HepG2 (cell line): ENCODE data around the gene SCGB1D4. TPM values are rescaled to one million over a fixed set of nuclear protein-coding genes. Genes with fewer than 3 reads are reported as not detected.

Experiments
- ATAC-seq: fragments of 200-7000 bp; cut with Tn5 transposase; 3 replicates; pipeline ENCODE4 v1.9.1; 2020; ENCODE audit warnings: mild to moderate bottlenecking, moderate library complexity
- BruUV-seq: library from RNA; stranded (reverse); fragments of 400-500 nt; replicated peaks from 2 replicates; lab custom pipeline; 2021; lab: Mats Ljungman, UMichigan
- CTCF ChIA-PET: fragments of 300-600 bp; formaldehyde crosslinking; extraction: SDS; loops from one replicate; lab custom pipeline; 2021; ENCODE audit warnings: low total read pairs, inconsistent platforms, low intra/inter-chr PET ratio; lab: Yijun Ruan, JAX
- POLR2A ChIA-PET: fragments of 350-600 bp; sonication (Branson Sonifier 250); formaldehyde crosslinking; loops from one replicate; lab custom pipeline; 2020; ENCODE audit warnings: antibody characterized with exemption, inconsistent platforms; lab: Yijun Ruan, JAX
- DNase-seq: peaks from one replicate; pipeline ENCODE4 v3.0.0-alpha.2; 2015; ENCODE audit warnings: low spot score
- FAIRE-seq: peaks from 3 replicates; lab custom pipeline; 2011; peaks lifted over from hg19 to GRCh38; lab: Jason Lieb, UNC
- H2AFZ ChIP-seq: one replicate; pipeline ENCODE4 v1.6.1; 2011; ENCODE audit warnings: low read length, inconsistent platforms
- H3K27ac ChIP-seq: fragments of 300-600 bp; 3 replicates; pipeline ENCODE4 v1.8.0; 2011; ENCODE audit warnings: mixed run types, mild to moderate bottlenecking, mixed read lengths, low read length, inconsistent platforms; ENCODE audit not compliant: insufficient read depth; ENCODE audit errors: extremely low read length
- H3K27me3 ChIP-seq, 2 experiments: fragments of 200-600 bp in 1 of 2; 2 replicates in 1 of 2; 3 replicates in 1 of 2; pipeline versions ENCODE4 v1.6.0 to v1.8.0; 2011; ENCODE audit warnings: low read length in 2 of 2, mild to moderate bottlenecking in 2 of 2, moderate library complexity in 2 of 2, inconsistent platforms in 1 of 2; ENCODE audit not compliant: insufficient read depth in 2 of 2, control insufficient read depth in 1 of 2
- H3K36me3 ChIP-seq, 2 experiments: fragments of 200-600 bp in 1 of 2; replicated peaks in 1 of 2; 2 replicates in 1 of 2; 3 replicates in 1 of 2; pipeline versions ENCODE4 v1.5.1 to v1.8.0; 2011; ENCODE audit warnings: low read length in 2 of 2, inconsistent platforms in 1 of 2; ENCODE audit not compliant: insufficient read depth in 2 of 2, control insufficient read depth in 1 of 2
- H3K4me1 ChIP-seq: 2 replicates; pipeline ENCODE4 v1.5.1; 2012; ENCODE audit warnings: low read length, inconsistent platforms; ENCODE audit not compliant: insufficient read depth
- H3K4me2 ChIP-seq: 2 replicates; pipeline ENCODE4 v1.6.0; 2011; ENCODE audit warnings: low read depth, low read length, inconsistent platforms
- H3K4me3 ChIP-seq, 3 experiments: fragments of 200-600 bp in 1 of 3; sonication (generic), shearing (Covaris generic) in 1 of 3; replicated peaks in 1 of 3; 2 replicates each; pipeline ENCODE4 v1.5.1; 2011 to 2016; ENCODE audit warnings: low read length in 3 of 3, inconsistent platforms in 2 of 3, low read depth in 2 of 3, mild to moderate bottlenecking in 2 of 3, control low read depth in 1 of 3, mixed read lengths in 1 of 3; ENCODE audit not compliant: insufficient read depth in 1 of 3
- H3K79me2 ChIP-seq: one replicate; pipeline ENCODE4 v1.6.1; 2011; ENCODE audit warnings: low read length, inconsistent platforms; ENCODE audit not compliant: insufficient read depth
- H3K9ac ChIP-seq: 2 replicates; pipeline ENCODE4 v1.6.0; 2011; ENCODE audit warnings: mild to moderate bottlenecking, low read depth, low read length, inconsistent platforms; ENCODE audit not compliant: insufficient read depth
- H3K9me3 ChIP-seq: 2 replicates; pipeline ENCODE4 v1.5.1; 2012; ENCODE audit warnings: mild to moderate bottlenecking, low read length
- H4K20me1 ChIP-seq: 2 replicates; pipeline ENCODE4 v1.6.0; 2011; ENCODE audit warnings: inconsistent platforms, mild to moderate bottlenecking, low read length, moderate library complexity; ENCODE audit not compliant: insufficient read depth
- MIER2 ChIP-seq: IDR thresholded peaks from 2 replicates; pipeline ENCODE4 v1.6.1; 2016; ENCODE audit warnings: missing biosample characterization, missing genetic modification reagents
- RAD21 ChIP-seq: fragments of 450-650 bp; formaldehyde crosslinking; IDR thresholded peaks from 2 replicates; pipeline ENCODE4 v1.5.0; 2020; ENCODE audit warnings: mild to moderate bottlenecking
- SMC3 ChIP-seq: IDR thresholded peaks from 2 replicates; pipeline ENCODE4 v1.6.1; 2011; ENCODE audit warnings: low read length, improper control_type of control experiment
- SNAI1 ChIP-seq: sonication (generic); formaldehyde crosslinking; IDR thresholded peaks from 2 replicates; pipeline ENCODE4 v1.5.0; 2020; ENCODE audit warnings: mild to moderate bottlenecking, missing genetic modification reagents, borderline replicate concordance
- SOX6 ChIP-seq, 2 experiments: fragments of 450-650 bp in 1 of 2; sonication (generic) in 1 of 2; formaldehyde crosslinking in 1 of 2; IDR thresholded peaks; 2 replicates each; pipeline versions ENCODE4 v1.4.0 to v1.6.1; 2017 to 2020; ENCODE audit warnings: antibody characterized with exemption in 1 of 2, mild to moderate bottlenecking in 1 of 2, missing genetic modification reagents in 1 of 2
- SRSF9 ChIP-seq: fragments of 200-400 bp; formaldehyde crosslinking; IDR thresholded peaks from 2 replicates; pipeline ENCODE4 v1.6.1; 2018; ENCODE audit warnings: borderline replicate concordance, mild to moderate bottlenecking, low read depth, low read length; ENCODE audit not compliant: insufficient read depth, poor library complexity, severe bottlenecking
- STAG1 ChIP-seq: sonication (generic); formaldehyde crosslinking; IDR thresholded peaks from 2 replicates; pipeline ENCODE4 v1.4.0; 2020; ENCODE audit warnings: missing genetic modification reagents
- THRA ChIP-seq: sonication (generic); formaldehyde crosslinking; IDR thresholded peaks from 2 replicates; pipeline ENCODE4 v1.4.0; 2020; ENCODE audit warnings: missing genetic modification reagents, borderline replicate concordance
- ZNF639 ChIP-seq: conservative IDR thresholded peaks from 2 replicates; pipeline ENCODE4 v1.6.1; 2018; ENCODE audit warnings: missing genetic modification reagents
- ZNF768 ChIP-seq: sonication (generic); formaldehyde crosslinking; IDR thresholded peaks from 2 replicates; pipeline ENCODE4 v1.4.0; 2020; ENCODE audit warnings: missing genetic modification reagents
- WGBS: methylation state at CpG from one replicate; pipeline ENCODE4 v1.1.6; 2017; ENCODE audit warnings: low lambda C conversion rate; 5-methylcytosine and 5-hydroxymethylcytosine counted together
- in situ Hi-C: cut with HindIII; loops from 2 replicates; pipeline ENCODE4 v1.10.0; 2017; ENCODE audit warnings: low pct_unique_long_range_greater_than_20kb; ENCODE audit not compliant: extremely low pct_ligation_motif_present
- intact Hi-C: fragments of 100-400 bp; cut with micrococcal nuclease; formaldehyde crosslinking; loops from one replicate; pipeline ENCODE4 v1.10.0; 2022; ENCODE audit not compliant: unreplicated experiment
- polyA plus RNA-seq, 8 experiments: library from polyadenylated mRNA; depleted of rRNA in 3 of 8; stranded (reverse) in 7 of 8; unstranded in 1 of 8; fragments of >200 nt; fragmentation: Illumina TruSeq in 4 of 8; extraction: Trizol in 4 of 8; gene quantifications; 2 replicates each; pipeline versions ENCODE4 v1.2.1 to v1.2.3, GENCODE V29; 2011 to 2016; ENCODE audit warnings: low read depth in 4 of 8, missing spikeins in 1 of 8, mixed read lengths in 1 of 8; ENCODE audit not compliant: insufficient read depth in 1 of 8
- total RNA-seq, 5 experiments: library from RNA; depleted of rRNA; stranded (reverse); fragments of >200 nt; fragmentation: Illumina TruSeq; extraction: Trizol; gene quantifications; 2 replicates each; pipeline ENCODE4 v1.2.3, GENCODE V29; 2016; ENCODE audit warnings: low read depth in 1 of 5
- TF ChIP-seq, protein P1 (sequence below), 2 experiments: IDR thresholded peaks; 2 replicates each; pipeline ENCODE4 v1.6.1; 2011 to 2012; ENCODE audit warnings: low read length in 2 of 2, borderline replicate concordance in 1 of 2, low read depth in 1 of 2, mild to moderate bottlenecking in 1 of 2, moderate library complexity in 1 of 2

Gene SCGB1D4
- total and polyA plus RNA-seq, 2 of the 13 experiments (the other 11 are each of a cell fraction or from before 2014, with no cell fraction given) = not detected

- Histone ChIP-seq H3K36me3 (no peaks in the 10 kb centered on the region), H3K79me2 (no peaks in the 10 kb centered on the region)
- DNase-seq = no peak
Measured at GRCh38 chr11:62273284-62273683, 25.6 kb downstream of the SCGB1D4 start.

GRCh38 chr11:62269654-62270278, 29.1 kb downstream of the SCGB1D4 start, which contains the start of gene SCGB2A2:
SCGB2A2 (plus strand) TSS chr11:62270158; CDS start chr11:62270217, 59 bp downstream.
- no peak within 1 kb of the TSS for H3K27ac ChIP-seq
- peaks cover 41% of the 10 kb centered on the region for H3K4me1 ChIP-seq
- H3K9ac ChIP-seq = no peak within 1 kb of the TSS
- no TSS peak for BruUV-seq
- peaks cover 2 to 8% of the 10 kb centered on the region in 2 experiments; a peak in 2 of 5 replicates for H3K27me3 ChIP-seq
- intact Hi-C loops (loop anchor here (1.0 kb wide), 1 partner anchor 24 kb away; no protein-coding TSS in a partner anchor), in situ Hi-C loops (no loop called here)
- POLR2A ChIA-PET = no interaction called here
- 15% methylated on average over 4 of the region's 10 CpGs for WGBS
- H2AFZ ChIP-seq = no peak within 1 kb of the TSS
- DNase-seq = no peak
- no peaks in the 10 kb centered on the region for H4K20me1 ChIP-seq
- H3K79me2 ChIP-seq = no peaks in the 10 kb centered on the region
- CTCF ChIA-PET = interaction anchor here (0.7 to 1.7 kb wide), 2 partner anchors 24 to 52 kb away, joined by 4 to 9 read pairs; no protein-coding TSS in a partner anchor
- no peaks in the 10 kb centered on the region for H3K9me3 ChIP-seq
- H3K36me3 ChIP-seq = no peaks in the 10 kb centered on the region
- no peak for FAIRE-seq
- no peak within 1 kb of the TSS for H3K4me3 ChIP-seq
- peak; percentile 79 for ATAC-seq
- no peak within 1 kb of the TSS for H3K4me2 ChIP-seq
- TF ChIP-seq RAD21 (peak; percentile 69), ZNF639 (no peak), MIER2 (CRISPR knock-in tag) (peak; percentile 24; the same call in 1 of the 2 replicates), SMC3 (peak; percentile 81), THRA (CRISPR knock-in tag) (no peak), SRSF9 (no peak), STAG1 (CRISPR knock-in tag) (peak; percentile 76)
- TF ChIP-seq, protein P1, sequence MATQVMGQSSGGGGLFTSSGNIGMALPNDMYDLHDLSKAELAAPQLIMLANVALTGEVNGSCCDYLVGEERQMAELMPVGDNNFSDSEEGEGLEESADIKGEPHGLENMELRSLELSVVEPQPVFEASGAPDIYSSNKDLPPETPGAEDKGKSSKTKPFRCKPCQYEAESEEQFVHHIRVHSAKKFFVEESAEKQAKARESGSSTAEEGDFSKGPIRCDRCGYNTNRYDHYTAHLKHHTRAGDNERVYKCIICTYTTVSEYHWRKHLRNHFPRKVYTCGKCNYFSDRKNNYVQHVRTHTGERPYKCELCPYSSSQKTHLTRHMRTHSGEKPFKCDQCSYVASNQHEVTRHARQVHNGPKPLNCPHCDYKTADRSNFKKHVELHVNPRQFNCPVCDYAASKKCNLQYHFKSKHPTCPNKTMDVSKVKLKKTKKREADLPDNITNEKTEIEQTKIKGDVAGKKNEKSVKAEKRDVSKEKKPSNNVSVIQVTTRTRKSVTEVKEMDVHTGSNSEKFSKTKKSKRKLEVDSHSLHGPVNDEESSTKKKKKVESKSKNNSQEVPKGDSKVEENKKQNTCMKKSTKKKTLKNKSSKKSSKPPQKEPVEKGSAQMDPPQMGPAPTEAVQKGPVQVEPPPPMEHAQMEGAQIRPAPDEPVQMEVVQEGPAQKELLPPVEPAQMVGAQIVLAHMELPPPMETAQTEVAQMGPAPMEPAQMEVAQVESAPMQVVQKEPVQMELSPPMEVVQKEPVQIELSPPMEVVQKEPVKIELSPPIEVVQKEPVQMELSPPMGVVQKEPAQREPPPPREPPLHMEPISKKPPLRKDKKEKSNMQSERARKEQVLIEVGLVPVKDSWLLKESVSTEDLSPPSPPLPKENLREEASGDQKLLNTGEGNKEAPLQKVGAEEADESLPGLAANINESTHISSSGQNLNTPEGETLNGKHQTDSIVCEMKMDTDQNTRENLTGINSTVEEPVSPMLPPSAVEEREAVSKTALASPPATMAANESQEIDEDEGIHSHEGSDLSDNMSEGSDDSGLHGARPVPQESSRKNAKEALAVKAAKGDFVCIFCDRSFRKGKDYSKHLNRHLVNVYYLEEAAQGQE (IDR thresholded peaks at IDR 0.05; ENCODE audit: borderline replicate concordance in 1 of 2, low read depth in 1 of 2, low read length in 2 of 2) = 0 out of 4 replicates have a peak, but pooled peaks of 1 of the 2 experiments have one; percentile 14

More at GRCh38 chr11:62273284-62273683, 25.6 kb downstream of the SCGB1D4 start:
- POLR2A ChIA-PET = no interaction called here
- Histone ChIP-seq H3K27me3 (peaks cover 2 to 11% of the 10 kb centered on the region in 2 experiments; a peak in 3 of 5 replicates), H3K9ac (no peak overlapping the region)
- in situ Hi-C loops = no loop called here
- CTCF ChIA-PET = no interaction called here
- TF ChIP-seq ZNF768 (CRISPR knock-in tag) = peak; percentile 80; the same call in 1 of the 2 replicates
- no peak for TF ChIP-seq SOX6 (IDR thresholded peaks at IDR 0.05)
- TF ChIP-seq SOX6 (CRISPR knock-in tag; IDR thresholded peaks at IDR 0.05) = 0 out of 2 replicates have a peak, but pooled peaks have one; percentile 5
- no peak for TF ChIP-seq SNAI1
- TF ChIP-seq, all 625 proteins: peak for 2
- WGBS = 47% methylated on average over 5 of the region's 5 CpGs
- Histone ChIP-seq H3K27ac (no peak overlapping the region), H3K4me1 (peaks cover 18% of the 10 kb centered on the region), H3K4me3 (no peak overlapping the region), H3K9me3 (no peaks in the 10 kb centered on the region), H4K20me1 (no peaks in the 10 kb centered on the region), H2AFZ (no peak overlapping the region), H3K4me2 (no peak overlapping the region; the same call in 1 of the 2 replicates)
- intact Hi-C loops = no loop called here
- BruUV-seq = no TSS peak
- ATAC-seq = peak; percentile 47; the same call in 2 of the 3 replicates
- FAIRE-seq = no peak
